IMR-90 (cell line): ENCODE results near the gene SAFB2. TPM values are rescaled to one million over a fixed set of nuclear protein-coding genes. Genes with fewer than 3 reads are reported as not detected.

Source experiments
- ATAC-seq: fragments of 200-7000 bp; cut with Tn5 transposase; 2 replicates; pipeline ENCODE4 v1.9.1; 2020; ENCODE audit warnings: low read depth, mild to moderate bottlenecking, moderate library complexity
- BruUV-seq: library from RNA; stranded (reverse); fragments of 400-500 nt; replicated peaks from 2 replicates; lab custom pipeline; 2021; lab: Mats Ljungman, UMichigan
- CTCF ChIA-PET: fragments of 300-600 bp; formaldehyde crosslinking; extraction: SDS; loops from one replicate; lab custom pipeline; 2021; ENCODE audit warnings: antibody characterized with exemption; lab: Yijun Ruan, JAX
- POLR2A ChIA-PET: fragments of 300-600 bp; sonication (Branson Sonifier 250); formaldehyde crosslinking; loops from one replicate; lab custom pipeline; 2022; ENCODE audit warnings: antibody characterized with exemption; ENCODE audit not compliant: unreplicated experiment; lab: Charles Lee
- DNase-seq: peaks from one replicate; pipeline ENCODE4 v3.0.0; 2013
- H2AFZ ChIP-seq: replicated peaks from 2 replicates; pipeline ENCODE3; 2013; ENCODE audit warnings: low read length, mild to moderate bottlenecking; ENCODE audit not compliant: poor library complexity
- H2AK5ac ChIP-seq: 2 replicates; pipeline ENCODE4 v1.6.1; 2013; ENCODE audit warnings: low read depth, low read length, inconsistent platforms
- H2AK9ac ChIP-seq: replicated peaks from 2 replicates; pipeline ENCODE3; 2013; ENCODE audit warnings: mild to moderate bottlenecking, low read depth, low read length, moderate library complexity; ENCODE audit not compliant: poor library complexity
- H2BK120ac ChIP-seq: 2 replicates; pipeline ENCODE4 v1.6.1; 2013; ENCODE audit warnings: low read depth, low read length, inconsistent platforms
- H2BK15ac ChIP-seq: 3 replicates; pipeline ENCODE4 v1.6.1; 2013; ENCODE audit warnings: low read depth, low read length, inconsistent platforms
- H2BK20ac ChIP-seq: 2 replicates; pipeline ENCODE4 v1.6.1; 2013; ENCODE audit warnings: low read depth, mild to moderate bottlenecking, inconsistent platforms, low read length, moderate library complexity
- H2BK5ac ChIP-seq: 2 replicates; pipeline ENCODE4 v1.6.1; 2013; ENCODE audit warnings: mild to moderate bottlenecking, low read depth, low read length, inconsistent platforms; ENCODE audit not compliant: poor library complexity, severe bottlenecking
- H3K14ac ChIP-seq: replicated peaks from 2 replicates; pipeline ENCODE4 v1.6.1; 2013; ENCODE audit warnings: low read depth, low read length, inconsistent platforms
- H3K18ac ChIP-seq: 2 replicates; pipeline ENCODE4 v1.6.1; 2013; ENCODE audit warnings: low read depth, low read length, control low read depth
- H3K23ac ChIP-seq: 2 replicates; pipeline ENCODE4 v1.6.1; 2013; ENCODE audit warnings: low read depth, low read length, inconsistent platforms
- H3K27ac ChIP-seq: 2 replicates; pipeline ENCODE4 v1.5.1; 2013; ENCODE audit warnings: mild to moderate bottlenecking, control low read depth, low read length; ENCODE audit not compliant: insufficient read depth
- H3K27me3 ChIP-seq: 2 replicates; pipeline ENCODE4 v1.6.1; 2013; ENCODE audit warnings: low read length; ENCODE audit not compliant: control insufficient read depth, insufficient read depth
- H3K36me3 ChIP-seq: 2 replicates; pipeline ENCODE4 v1.6.1; 2013; ENCODE audit warnings: low read length, mixed read lengths; ENCODE audit not compliant: control insufficient read depth, insufficient read depth
- H3K4ac ChIP-seq: 2 replicates; pipeline ENCODE4 v1.6.1; 2013; ENCODE audit warnings: low read depth, low read length, inconsistent platforms
- H3K4me1 ChIP-seq: 2 replicates; pipeline ENCODE4 v1.6.1; 2013; ENCODE audit warnings: low read length, mixed read lengths; ENCODE audit not compliant: control insufficient read depth, insufficient read depth
- H3K4me2 ChIP-seq: 2 replicates; pipeline ENCODE4 v1.6.1; 2013; ENCODE audit warnings: low read depth, mild to moderate bottlenecking, control low read depth, low read length, moderate library complexity
- H3K4me3 ChIP-seq: 2 replicates; pipeline ENCODE4 v1.5.1; 2013; ENCODE audit warnings: low read depth, mild to moderate bottlenecking, control low read depth, low read length, moderate library complexity; ENCODE audit not compliant: insufficient read depth
- H3K56ac ChIP-seq: 2 replicates; pipeline ENCODE4 v1.6.1; 2013; ENCODE audit warnings: low read length, inconsistent platforms; ENCODE audit not compliant: insufficient read depth; ENCODE audit errors: extremely low read depth
- H3K79me1 ChIP-seq, 2 experiments: 2 replicates each; pipeline ENCODE4 v1.6.1; 2013; ENCODE audit warnings: low read length in 2 of 2, inconsistent platforms in 1 of 2, low read depth in 1 of 2
- H3K9ac ChIP-seq: 2 replicates; pipeline ENCODE4 v1.6.1; 2013; ENCODE audit warnings: low read depth, low read length, control low read depth
- H3K9me1 ChIP-seq: 2 replicates; pipeline ENCODE4 v1.6.1; 2013; ENCODE audit warnings: low read length, inconsistent platforms; ENCODE audit not compliant: insufficient read depth
- H3K9me3 ChIP-seq: 2 replicates; pipeline ENCODE4 v1.6.1; 2013; ENCODE audit warnings: low read length; ENCODE audit not compliant: control insufficient read depth, insufficient read depth
- H4K20me1 ChIP-seq: 2 replicates; pipeline ENCODE4 v1.6.1; 2013; ENCODE audit warnings: low read length, inconsistent platforms; ENCODE audit not compliant: insufficient read depth
- H4K5ac ChIP-seq: 2 replicates; pipeline ENCODE4 v1.6.1; 2013; ENCODE audit warnings: mild to moderate bottlenecking, low read depth, low read length, control low read depth
- H4K8ac ChIP-seq, 2 experiments: 2 replicates each; pipeline ENCODE4 v1.6.1; 2013; ENCODE audit warnings: low read depth in 2 of 2, low read length in 2 of 2, control low read depth in 1 of 2, inconsistent platforms in 1 of 2
- H4K91ac ChIP-seq: 2 replicates; pipeline ENCODE4 v1.6.1; 2013; ENCODE audit warnings: low read depth, low read length, inconsistent platforms; ENCODE audit not compliant: insufficient read depth
- BHLHE40 ChIP-seq: fragments of 150-350 bp; IDR thresholded peaks from 2 replicates; pipeline ENCODE4 v1.6.1; 2016; ENCODE audit warnings: mild to moderate bottlenecking, low read depth, low read length
- CEBPB ChIP-seq: IDR thresholded peaks from 2 replicates; pipeline ENCODE4 v1.6.1; 2012; ENCODE audit warnings: low read depth, low read length, improper control_type of control experiment
- CHD1 ChIP-seq: IDR thresholded peaks from 2 replicates; pipeline ENCODE4 v1.6.1; 2012; ENCODE audit warnings: low read depth, low read length, improper control_type of control experiment
- CTCF ChIP-seq: conservative IDR thresholded peaks from 2 replicates; pipeline ENCODE4 v1.5.1; 2012; ENCODE audit warnings: mild to moderate bottlenecking, low read depth, low read length, improper control_type of control experiment
- FOS ChIP-seq: fragments of 150-350 bp; IDR thresholded peaks from 2 replicates; pipeline ENCODE4 v1.6.1; 2016; ENCODE audit warnings: low read depth, low read length
- MAFK ChIP-seq: IDR thresholded peaks from 2 replicates; pipeline ENCODE4 v1.6.1; 2012; ENCODE audit warnings: low read depth, low read length, improper control_type of control experiment
- MAZ ChIP-seq: IDR thresholded peaks from 2 replicates; pipeline ENCODE4 v1.6.1; 2012; ENCODE audit warnings: low read depth, mild to moderate bottlenecking, low read length, improper control_type of control experiment, moderate library complexity, borderline replicate concordance
- MXI1 ChIP-seq: IDR thresholded peaks from 2 replicates; pipeline ENCODE4 v1.6.1; 2012; ENCODE audit warnings: low read depth, mild to moderate bottlenecking, low read length, moderate library complexity, borderline replicate concordance
- NFE2L2 ChIP-seq: fragments of 150-350 bp; IDR thresholded peaks from 2 replicates; pipeline ENCODE4 v1.6.1; 2016; ENCODE audit warnings: low read depth, mild to moderate bottlenecking, low read length
- POLR2A ChIP-seq: IDR thresholded peaks from 2 replicates; pipeline ENCODE4 v1.6.1; 2012; ENCODE audit warnings: mild to moderate bottlenecking, low read depth, low read length
- RAD21 ChIP-seq: IDR thresholded peaks from 2 replicates; pipeline ENCODE4 v1.6.1; 2012; ENCODE audit warnings: low read length, improper control_type of control experiment
- RCOR1 ChIP-seq: IDR thresholded peaks from 2 replicates; pipeline ENCODE4 v1.6.1; 2012; ENCODE audit warnings: mild to moderate bottlenecking, low read length, improper control_type of control experiment; ENCODE audit not compliant: insufficient replicate concordance
- RFX5 ChIP-seq: IDR thresholded peaks from 2 replicates; pipeline ENCODE4 v1.8.0; 2012; ENCODE audit warnings: low read depth, mild to moderate bottlenecking, low read length, moderate library complexity
- SMC3 ChIP-seq: fragments of 150-350 bp; IDR thresholded peaks from 2 replicates; pipeline ENCODE4 v1.6.1; 2016; ENCODE audit warnings: low read depth, mild to moderate bottlenecking, antibody characterized with exemption, low read length, moderate library complexity
- WGBS, 2 experiments: methylation state at CpG; one replicate each; pipeline versions ENCODE4 v1.1.5 to v1.1.7; 2013; ENCODE audit warnings: missing lambda C conversion rate in 2 of 2; ENCODE audit not compliant: insufficient read length in 1 of 2; ENCODE audit errors: extremely low coverage in 2 of 2; 5-methylcytosine and 5-hydroxymethylcytosine counted together
- dilution Hi-C: fragments of 300-500 bp; cut with HindIII; formaldehyde crosslinking; loops from one replicate; pipeline ENCODE4 v1.14.3; 2018; ENCODE audit warnings: low sequenced_read_pairs; ENCODE audit not compliant: unreplicated experiment
- in situ Hi-C: fragments of 300-500 bp; cut with MboI; formaldehyde crosslinking; loops from 3 replicates; pipeline ENCODE4 v1.14.3; 2019; ENCODE audit warnings: low sequenced_read_pairs, inconsistent platforms, mixed read lengths
- intact Hi-C: fragments of 100-400 bp; cut with micrococcal nuclease; formaldehyde crosslinking; loops from 2 replicates; pipeline ENCODE4 v1.10.0; 2022
- polyA plus RNA-seq, 3 experiments: library from polyadenylated mRNA; depleted of rRNA; stranded (reverse); fragments of >200 nt; gene quantifications; 2 replicates each; pipeline ENCODE4 v1.2.3, GENCODE V29; 2012; ENCODE audit warnings: low replicate concordance in 1 of 3
- total RNA-seq: library from RNA; depleted of rRNA; stranded (reverse); fragments of >200 nt; gene quantifications from 2 replicates; pipeline ENCODE4 v1.2.3, GENCODE V29; 2012
- TF ChIP-seq, protein P1 (sequence below): fragments of 150-350 bp; IDR thresholded peaks from 2 replicates; pipeline ENCODE4 v1.6.1; 2016; ENCODE audit warnings: low read depth, mild to moderate bottlenecking, low read length, moderate library complexity, borderline replicate concordance
- TF ChIP-seq, protein P2 (sequence below): fragments of 150-350 bp; IDR thresholded peaks from 2 replicates; pipeline ENCODE4 v1.6.1; 2017; ENCODE audit warnings: mild to moderate bottlenecking, antibody characterized with exemption, low read length, low read depth

The SAFB2 gene
- total and polyA plus RNA-seq, 2 of the 4 experiments (the other 2 are of a cell fraction), result 11.8 to 26.2 TPM

DNA sequence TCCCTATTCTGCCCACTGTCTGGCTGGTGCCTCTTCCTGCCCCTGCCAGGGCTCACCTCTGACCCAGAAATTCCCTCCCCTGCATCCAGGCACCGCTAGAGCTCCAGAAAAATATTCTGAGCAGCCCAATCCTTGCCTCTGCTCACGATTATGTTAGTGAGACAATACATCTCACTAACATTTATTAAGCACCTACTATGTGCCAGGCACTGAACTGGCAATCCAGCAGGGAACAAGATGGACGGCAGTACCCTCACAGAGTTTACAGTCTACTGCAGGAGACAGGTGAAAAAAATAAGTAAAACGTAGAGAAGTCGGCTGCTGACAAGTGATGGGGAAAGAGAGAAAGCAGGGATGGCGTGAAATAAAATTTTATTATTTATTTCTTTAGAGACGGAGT, 60.3 kb downstream of the SAFB2 start:
- no peak overlapping the region for H3K23ac ChIP-seq
- dilution Hi-C loops, result no loop called here
- in situ Hi-C loops, result no loop called here
- no peaks in the 10 kb centered on the region for H3K36me3 ChIP-seq
- no peak overlapping the region for H2AK5ac ChIP-seq
- H3K4ac ChIP-seq, result no peak overlapping the region
- DNase-seq (no peak), ATAC-seq (no peak)
- no peak overlapping the region for H4K5ac ChIP-seq
- no peak overlapping the region for H3K27ac ChIP-seq
- H2AFZ ChIP-seq, result no peak overlapping the region
- no peak overlapping the region for H2AK9ac ChIP-seq
- ChIA-PET POLR2A (no interaction called here), CTCF (no interaction called here)
- no peak overlapping the region for H4K8ac ChIP-seq
- no peaks in the 10 kb centered on the region for H3K9me1 ChIP-seq
- H3K4me2 ChIP-seq, result no peak overlapping the region
- no peaks in the 10 kb centered on the region for H3K79me1 ChIP-seq
- no peaks in the 10 kb centered on the region for H4K20me1 ChIP-seq
- no TSS peak for BruUV-seq
- no peak overlapping the region for H3K18ac ChIP-seq
- H3K56ac ChIP-seq, result no peak overlapping the region
- TF ChIP-seq RAD21 (no peak), RCOR1 (no peak), CHD1 (no peak), CTCF (no peak), POLR2A (no peak), MAZ (no peak), CEBPB (no peak), MAFK (no peak), MXI1 (no peak), BHLHE40 (no peak), NFE2L2 (no peak), FOS (no peak), RFX5 (no peak), SMC3 (no peak)
- TF ChIP-seq, protein P1, sequence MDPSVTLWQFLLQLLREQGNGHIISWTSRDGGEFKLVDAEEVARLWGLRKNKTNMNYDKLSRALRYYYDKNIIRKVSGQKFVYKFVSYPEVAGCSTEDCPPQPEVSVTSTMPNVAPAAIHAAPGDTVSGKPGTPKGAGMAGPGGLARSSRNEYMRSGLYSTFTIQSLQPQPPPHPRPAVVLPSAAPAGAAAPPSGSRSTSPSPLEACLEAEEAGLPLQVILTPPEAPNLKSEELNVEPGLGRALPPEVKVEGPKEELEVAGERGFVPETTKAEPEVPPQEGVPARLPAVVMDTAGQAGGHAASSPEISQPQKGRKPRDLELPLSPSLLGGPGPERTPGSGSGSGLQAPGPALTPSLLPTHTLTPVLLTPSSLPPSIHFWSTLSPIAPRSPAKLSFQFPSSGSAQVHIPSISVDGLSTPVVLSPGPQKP, result no peak
- TF ChIP-seq, protein P2, sequence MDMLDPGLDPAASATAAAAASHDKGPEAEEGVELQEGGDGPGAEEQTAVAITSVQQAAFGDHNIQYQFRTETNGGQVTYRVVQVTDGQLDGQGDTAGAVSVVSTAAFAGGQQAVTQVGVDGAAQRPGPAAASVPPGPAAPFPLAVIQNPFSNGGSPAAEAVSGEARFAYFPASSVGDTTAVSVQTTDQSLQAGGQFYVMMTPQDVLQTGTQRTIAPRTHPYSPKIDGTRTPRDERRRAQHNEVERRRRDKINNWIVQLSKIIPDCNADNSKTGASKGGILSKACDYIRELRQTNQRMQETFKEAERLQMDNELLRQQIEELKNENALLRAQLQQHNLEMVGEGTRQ, result no peak
- H3K4me1 ChIP-seq, result no peaks in the 10 kb centered on the region; the same call in 1 of the 2 replicates
- no peak overlapping the region for H2BK120ac ChIP-seq
- 63 to 100% methylated on average over 1 to 2 of the region's 7 CpGs for WGBS, 2 experiments
- no peak overlapping the region for H2BK5ac ChIP-seq
- peaks cover 60% of the 10 kb centered on the region for H3K27me3 ChIP-seq
- H3K14ac ChIP-seq, result no peak overlapping the region
- no peak overlapping the region for H3K9ac ChIP-seq
- no peak overlapping the region for H2BK15ac ChIP-seq
- H4K91ac ChIP-seq, result no peak overlapping the region
- intact Hi-C loops, result no loop called here
- H3K9me3 ChIP-seq, result peaks cover 9% of the 10 kb centered on the region; the same call in 1 of the 2 replicates
- H2BK20ac ChIP-seq, result no peak overlapping the region
- H3K4me3 ChIP-seq, result no peak overlapping the region
